Upper lobe of right lung (tissue), 1 donor: Measurements from ENCODE around the gene KRTAP8-1. TPM values are rescaled to one million over a fixed set of nuclear protein-coding genes. Genes with fewer than 3 reads are reported as not detected.

Source experiments
- ATAC-seq: fragments of 200-7000 bp; cut with Tn5 transposase; one replicate; pipeline ENCODE4 v1.9.1; 2020; ENCODE audit warnings: mild to moderate bottlenecking, moderate library complexity
- DNase-seq: peaks from one replicate; pipeline ENCODE4 v3.0.0-alpha.2; 2020
- H3K27ac ChIP-seq: fragments of 200-600 bp; one replicate; pipeline ENCODE4 v1.8.0; 2022
- H3K27me3 ChIP-seq: fragments of 200-600 bp; one replicate; pipeline ENCODE4 v1.8.0; 2022; ENCODE audit warnings: mild to moderate bottlenecking
- H3K36me3 ChIP-seq: fragments of 200-600 bp; one replicate; pipeline ENCODE4 v1.8.0; 2022
- H3K4me1 ChIP-seq: fragments of 200-600 bp; one replicate; pipeline ENCODE4 v1.8.0; 2022
- H3K4me3 ChIP-seq: fragments of 200-600 bp; one replicate; pipeline ENCODE4 v1.8.0; 2022; ENCODE audit warnings: mild to moderate bottlenecking
- H3K9me3 ChIP-seq: fragments of 200-600 bp; one replicate; pipeline ENCODE4 v1.8.0; 2022
- CTCF ChIP-seq: fragments of 200-600 bp; IDR thresholded peaks from one replicate; pipeline ENCODE4 v1.8.0; 2022; ENCODE audit warnings: antibody characterized with exemption
- intact Hi-C: fragments of 100-400 bp; cut with DNase I; formaldehyde crosslinking; loops from one replicate; pipeline ENCODE4 v1.11.0; 2022
- total RNA-seq: library from RNA; stranded (reverse); fragmentation: NEBNext Ultra II Directional; extraction: Animal tissue kit (Norgen Biotek cat#: 25700); gene quantifications from one replicate; pipeline ENCODE4 v1.2.1, GENCODE V29; 2021
- donor health status: DM: no; HTN: yes; CAD: no; lungs with severe emphysema.

KRTAP8-1 gene
- total RNA-seq, 1 donor from 2014 or later: not detected

- ATAC-seq (no peak), DNase-seq (no peak)
- Histone ChIP-seq H3K27ac (no peak overlapping the region), H3K9me3 (no peaks in the 10 kb centered on the region), H3K36me3 (no peaks in the 10 kb centered on the region), H3K4me3 (no peak overlapping the region), H3K4me1 (no peaks in the 10 kb centered on the region), H3K27me3 (no peaks in the 10 kb centered on the region)
- intact Hi-C loops: no loop called here
- TF ChIP-seq CTCF: no peak
Observed at GRCh38 chr21:30779249-30779648, 33.8 kb downstream of the KRTAP8-1 start.

GRCh38 chr21:30769724-30770431 is 43.2 kb downstream of the KRTAP8-1 start:
- TF ChIP-seq CTCF: no peak
- intact Hi-C loops: no loop called here
- H3K9me3 ChIP-seq: no peaks in the 10 kb centered on the region

More at GRCh38 chr21:30769724-30770431, 43.2 kb downstream of the KRTAP8-1 start:
- H3K27me3 ChIP-seq: no peaks in the 10 kb centered on the region
- DNase-seq: no peak
- no peak overlapping the region for H3K27ac ChIP-seq
- no peaks in the 10 kb centered on the region for H3K36me3 ChIP-seq
- no peak for ATAC-seq
- no peak overlapping the region for H3K4me3 ChIP-seq
- no peaks in the 10 kb centered on the region for H3K4me1 ChIP-seq

Other genes with a start within 250 kb of the KRTAP8-1 start
- gene KRTAP22-2, start 222.9 kb downstream of the KRTAP8-1 start, total RNA-seq: not detected
- gene KRTAP6-3, start 220.8 kb downstream of the KRTAP8-1 start, total RNA-seq: not detected
- not detected for gene KRTAP6-2, start 214.4 kb downstream of the KRTAP8-1 start, total RNA-seq
- not detected for gene KRTAP22-1, start 212.2 kb downstream of the KRTAP8-1 start, total RNA-seq
- not detected for gene KRTAP6-1, start 199.3 kb downstream of the KRTAP8-1 start, total RNA-seq
- gene KRTAP20-1, start 196.8 kb downstream of the KRTAP8-1 start, total RNA-seq: not detected
- gene KRTAP20-4, start 192.6 kb downstream of the KRTAP8-1 start, total RNA-seq: not detected
- gene KRTAP20-2, start 178.1 kb downstream of the KRTAP8-1 start, total RNA-seq: not detected
- gene KRTAP20-3, start 170.4 kb downstream of the KRTAP8-1 start, total RNA-seq: not detected
- not detected for gene KRTAP21-3, start 94.5 kb downstream of the KRTAP8-1 start, total RNA-seq
- gene KRTAP21-2, start 66.0 kb downstream of the KRTAP8-1 start, total RNA-seq: not detected
- not detected for gene KRTAP21-1, start 57.8 kb downstream of the KRTAP8-1 start, total RNA-seq
- not detected for gene KRTAP7-1, start 16.5 kb upstream of the KRTAP8-1 start, total RNA-seq
- not detected for gene KRTAP11-1, start 68.3 kb upstream of the KRTAP8-1 start, total RNA-seq
- not detected for gene KRTAP19-8, start 225.2 kb upstream of the KRTAP8-1 start, total RNA-seq